WERI-Rb-1 (cell line): ENCODE measurements around the gene OR10H4.
"Not testable (repeated sequence)": the region's sequence is repeated elsewhere in the genome, so short reads cannot be mapped to it uniquely, and the experiment has no call there.

Source experiments
- DNase-seq: peaks from one replicate; pipeline ENCODE4 v3.0.0-alpha.2; 2020
- H3K27ac ChIP-seq: fragments of 250-450 bp; sonication (Bioruptor Pico); 2 replicates; pipeline ENCODE4 v1.5.1; 2020; ENCODE audit warnings: mild to moderate bottlenecking, moderate library complexity
- H3K27me3 ChIP-seq: fragments of 250-450 bp; sonication (Bioruptor Pico); 2 replicates; pipeline ENCODE4 v1.5.1; 2021; ENCODE audit warnings: mild to moderate bottlenecking, low read depth, moderate library complexity; ENCODE audit not compliant: insufficient read depth, severe bottlenecking
- H3K36me3 ChIP-seq: fragments of 250-450 bp; sonication (Bioruptor Pico); 2 replicates; pipeline ENCODE4 v1.5.1; 2020; ENCODE audit warnings: mild to moderate bottlenecking, moderate library complexity
- H3K4me3 ChIP-seq: 2 replicates; pipeline ENCODE4 v1.5.1; 2011; ENCODE audit warnings: low read depth, mild to moderate bottlenecking, control low read depth, low read length
- H3K9me3 ChIP-seq: fragments of 250-450 bp; sonication (Bioruptor Pico); 2 replicates; pipeline ENCODE4 v1.5.1; 2021; ENCODE audit warnings: mild to moderate bottlenecking, moderate library complexity; ENCODE audit not compliant: severe bottlenecking
- CTCF ChIP-seq: IDR thresholded peaks from 2 replicates; pipeline ENCODE4 v1.5.1; 2011; ENCODE audit warnings: low read depth, mild to moderate bottlenecking, control low read depth, inconsistent platforms, low read length

The OR10H4 gene

GRCh38 chr19:15948223-15949058, at the start of gene OR10H4:
Gene OR10H4 (plus strand): TSS chr19:15949008. CDS start chr19:15949008, 0 bp downstream.
- Histone ChIP-seq H3K9me3 (peaks cover 17% of the 10 kb centered on the region), H3K27me3 (peaks cover 27% of the 10 kb centered on the region), H3K36me3 (no peaks in the 10 kb centered on the region), H3K27ac (no peak within 1 kb of the TSS), H3K4me3 (no peak within 1 kb of the TSS)
- no peak for TF ChIP-seq CTCF
- no peak for DNase-seq

- H3K27me3 ChIP-seq: peaks cover 54% of the 10 kb centered on the region
- not testable (repeated sequence) for H3K9me3 ChIP-seq, H3K36me3 ChIP-seq
Observed at GRCh38 chr19:15899561-15899960, 49.2 kb upstream of the OR10H4 start.

GRCh38 chr19:15900032-15900431, 48.8 kb upstream of the OR10H4 start:
- not testable (repeated sequence) for H3K27ac ChIP-seq, H3K4me3 ChIP-seq, H3K36me3 ChIP-seq, DNase-seq, H3K9me3 ChIP-seq
- H3K27me3 ChIP-seq: peaks cover 54% of the 10 kb centered on the region

More at GRCh38 chr19:15899561-15899960, 49.2 kb upstream of the OR10H4 start:
- H3K27ac ChIP-seq, H3K4me3 ChIP-seq, DNase-seq: not testable (repeated sequence)

GRCh38 chr19:15900504-15900903, 48.3 kb upstream of the OR10H4 start:
- no peak for DNase-seq
- H3K9me3 ChIP-seq: no peaks in the 10 kb centered on the region
- no peak for TF ChIP-seq CTCF
- H3K4me3 ChIP-seq: no peak overlapping the region
- H3K27ac ChIP-seq: no peak overlapping the region
- H3K27me3 ChIP-seq: peaks cover 54% of the 10 kb centered on the region
- no peaks in the 10 kb centered on the region for H3K36me3 ChIP-seq

GRCh38 chr19:15902254-15902653, 46.6 kb upstream of the OR10H4 start:
- Histone ChIP-seq H3K9me3 (no peaks in the 10 kb centered on the region), H3K4me3 (no peak overlapping the region), H3K27ac (no peak overlapping the region), H3K27me3 (peaks cover 44% of the 10 kb centered on the region), H3K36me3 (no peaks in the 10 kb centered on the region)
- DNase-seq: no peak
- no peak for TF ChIP-seq CTCF

GRCh38 chr19:15902898-15903297, 45.9 kb upstream of the OR10H4 start:
- H3K4me3 ChIP-seq, H3K27ac ChIP-seq, H3K36me3 ChIP-seq, H3K9me3 ChIP-seq, DNase-seq: not testable (repeated sequence)
- peaks cover 38% of the 10 kb centered on the region for H3K27me3 ChIP-seq

GRCh38 chr19:15905026-15905425, 43.8 kb upstream of the OR10H4 start:
- Histone ChIP-seq H3K9me3 (no peaks in the 10 kb centered on the region), H3K27ac (no peak overlapping the region), H3K4me3 (no peak overlapping the region), H3K36me3 (no peaks in the 10 kb centered on the region), H3K27me3 (peaks cover 33% of the 10 kb centered on the region)
- TF ChIP-seq CTCF: no peak
- no peak for DNase-seq
